ENCODE measurements around the gene NAT8L.

The NAT8L gene

DNA sequence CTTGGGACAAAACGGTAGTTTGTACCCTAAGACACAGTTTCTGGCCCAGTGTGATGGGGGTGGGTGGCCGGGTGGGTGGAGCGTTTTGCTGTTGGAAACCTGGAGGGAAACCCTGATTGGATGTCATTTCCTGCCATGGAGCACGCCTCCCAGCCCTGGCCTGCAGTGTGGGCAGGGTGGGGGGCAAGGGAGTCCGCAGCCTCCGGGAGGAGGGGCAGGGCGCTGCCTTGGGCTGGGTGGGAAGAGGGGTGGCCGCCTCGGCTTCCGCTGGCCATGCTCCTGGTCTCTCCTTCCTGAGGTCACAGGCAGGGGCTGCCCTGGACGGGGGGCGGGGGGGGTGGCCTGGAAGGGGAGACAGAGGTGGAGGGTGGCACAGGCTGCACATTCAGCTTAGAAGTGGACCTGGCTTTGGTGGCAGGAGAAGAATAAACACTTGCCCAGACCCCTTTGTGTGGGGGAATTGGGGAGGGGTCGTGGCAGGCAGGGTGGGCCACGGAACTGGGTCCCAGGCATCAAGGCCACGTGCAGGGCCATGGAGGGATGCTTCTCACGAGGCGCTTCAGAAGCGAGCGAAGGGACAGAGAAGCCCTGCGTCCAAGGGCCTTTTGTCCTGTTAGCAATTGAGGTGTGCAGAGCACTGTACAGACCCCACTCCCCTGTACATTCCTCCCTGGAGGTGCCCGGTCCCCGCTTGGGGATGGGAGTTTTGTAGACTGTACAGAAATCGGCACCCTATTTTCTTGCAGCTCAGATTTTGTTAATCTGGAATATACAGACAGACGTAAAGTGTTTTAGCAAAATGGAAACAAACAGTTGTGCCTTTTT is 6.2 kb downstream of the NAT8L start:
- no peak for DNase-seq

DNA sequence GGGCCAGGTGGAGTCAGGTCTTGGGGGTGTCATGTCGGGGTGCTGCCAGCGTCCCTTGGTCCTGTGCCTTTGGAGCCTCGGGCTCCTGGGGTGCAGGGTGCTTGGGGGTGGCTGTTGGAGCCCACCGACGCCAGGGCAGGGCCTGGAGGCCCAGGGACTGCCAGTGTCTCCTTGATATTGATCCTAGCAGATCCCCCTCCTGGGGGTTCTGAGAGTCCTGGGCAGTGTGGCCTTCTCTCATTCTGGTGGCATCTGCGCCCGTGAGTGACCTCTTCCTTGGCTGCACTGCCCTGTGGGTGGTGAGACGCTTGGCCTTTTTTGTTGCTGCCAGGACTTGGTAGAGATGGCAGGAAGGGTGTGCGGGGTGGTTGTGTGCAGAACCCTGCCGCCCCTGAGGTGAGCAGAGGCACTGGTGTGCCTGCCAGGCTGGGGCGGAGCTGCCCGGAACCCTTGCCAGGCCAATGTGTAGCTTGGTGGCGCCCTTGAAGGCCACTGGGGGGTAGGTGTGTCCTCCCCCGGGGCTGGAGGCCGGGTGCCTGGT is 7.0 kb downstream of the NAT8L start:
- no peak for DNase-seq

DNA sequence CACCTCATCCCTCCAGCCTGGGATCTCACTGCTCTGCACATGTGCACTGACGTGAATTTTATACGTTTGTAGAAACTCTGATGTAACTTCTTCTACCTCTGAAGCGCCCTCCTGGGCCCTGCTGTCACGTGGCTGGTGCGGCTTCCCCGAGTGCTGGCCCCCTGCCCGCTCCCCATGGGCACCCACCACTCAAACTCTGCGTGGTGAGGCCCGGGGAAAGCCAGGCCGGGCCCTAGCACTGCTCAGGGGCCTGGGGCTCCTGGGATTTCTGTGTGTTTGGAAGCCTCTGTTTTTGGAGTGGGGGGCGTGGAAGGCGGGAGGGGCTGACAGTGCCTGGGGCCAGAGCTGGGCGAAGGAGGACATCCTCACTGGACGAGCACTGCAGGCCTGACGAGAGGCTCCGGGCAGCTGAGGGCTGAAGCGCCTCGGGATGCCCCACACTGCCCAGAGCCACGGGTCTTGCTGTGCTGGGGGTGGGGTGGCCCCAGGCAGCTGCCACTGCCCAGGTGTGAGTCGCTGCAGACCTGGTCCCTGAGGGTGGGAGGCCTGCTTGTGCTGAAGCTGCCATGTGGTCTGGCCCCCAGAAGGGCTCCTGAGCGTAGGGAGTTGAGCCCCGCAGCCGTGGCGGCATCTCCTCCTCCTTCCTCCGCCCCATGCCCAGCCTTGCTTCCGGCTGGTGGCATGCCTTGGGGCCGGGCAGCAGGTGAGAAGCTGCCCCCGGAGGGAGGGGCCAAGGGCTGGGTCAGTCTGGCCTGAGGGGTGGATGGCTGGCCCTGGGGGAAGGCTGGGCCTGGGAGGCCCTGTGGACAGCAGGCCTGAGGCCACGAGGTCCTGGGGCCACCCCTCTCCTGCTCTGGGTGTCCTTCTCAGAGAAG is 7.7 kb downstream of the NAT8L start:
- DNase-seq, result no peak

DNA sequence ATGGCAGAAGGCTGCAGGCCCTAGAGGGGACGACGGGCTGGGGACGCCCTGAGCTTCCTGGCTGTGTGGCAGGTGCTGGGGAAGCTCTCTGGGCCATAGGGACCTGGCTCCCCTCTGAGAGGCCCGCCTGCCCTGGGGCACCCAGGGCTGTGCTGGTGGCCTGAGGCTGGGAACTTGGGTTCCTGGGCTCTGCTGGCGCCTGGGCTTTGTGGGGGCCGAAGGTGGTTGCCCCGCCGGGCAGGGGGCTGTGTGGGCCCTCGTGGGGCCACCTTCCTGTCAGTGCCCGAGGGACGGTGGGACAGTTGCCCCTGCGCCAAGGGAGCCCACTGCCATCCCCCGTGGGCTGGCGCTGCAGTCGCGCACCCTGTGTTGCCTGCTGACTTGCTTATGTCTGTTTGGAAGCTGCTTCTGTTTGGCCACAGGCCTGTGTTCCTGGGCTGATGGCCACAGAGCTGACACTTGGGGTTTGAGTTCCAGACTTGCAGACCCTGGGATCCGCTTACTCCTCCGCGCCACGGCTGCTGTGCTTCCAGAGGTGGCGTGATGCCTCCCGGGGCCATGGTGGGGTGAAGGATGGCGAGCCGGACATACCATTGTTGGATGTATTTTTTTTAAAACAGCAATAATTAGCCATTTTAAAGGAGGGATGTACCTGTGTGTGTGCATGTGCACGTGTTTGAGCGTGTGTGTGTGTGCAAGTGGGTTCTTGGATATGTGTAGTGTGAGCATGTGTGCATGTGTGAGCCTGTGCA is 8.5 kb downstream of the NAT8L start:
- no peak for DNase-seq

DNA sequence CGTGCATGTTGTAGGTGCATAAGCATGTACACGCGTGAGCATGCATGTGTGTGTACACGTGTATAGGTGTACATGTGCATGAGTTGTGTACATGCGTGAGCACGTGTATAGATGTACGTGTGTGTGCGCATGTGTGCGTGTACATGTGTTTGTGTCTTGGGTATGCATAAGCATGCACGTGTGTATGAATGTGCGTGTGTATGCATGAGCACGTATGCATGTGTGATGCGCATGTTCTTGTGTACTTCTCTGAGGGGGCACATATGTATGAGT is 9.0 kb downstream of the NAT8L start:
- DNase-seq, result no peak

DNA sequence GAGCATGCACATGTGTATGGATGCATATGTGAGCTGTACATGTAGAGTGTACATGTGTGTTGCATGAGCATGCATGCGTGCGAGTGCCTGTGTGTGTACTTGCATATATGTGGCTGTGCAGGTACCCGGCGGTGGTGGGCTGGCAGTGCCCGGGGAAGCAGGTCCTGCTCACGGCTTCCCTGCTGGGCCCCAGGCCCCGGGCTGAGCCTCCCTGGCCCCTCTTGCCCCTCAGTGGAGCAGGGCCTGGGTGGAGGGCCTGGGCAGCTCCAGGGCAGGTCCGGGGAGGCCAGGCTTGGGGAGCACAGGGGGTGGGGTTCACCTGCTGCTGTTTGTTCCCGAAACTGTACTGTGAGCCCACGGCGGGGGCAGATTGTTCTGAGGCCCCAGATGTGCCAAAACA is 9.4 kb downstream of the NAT8L start:
- DNase-seq, result no peak

DNA sequence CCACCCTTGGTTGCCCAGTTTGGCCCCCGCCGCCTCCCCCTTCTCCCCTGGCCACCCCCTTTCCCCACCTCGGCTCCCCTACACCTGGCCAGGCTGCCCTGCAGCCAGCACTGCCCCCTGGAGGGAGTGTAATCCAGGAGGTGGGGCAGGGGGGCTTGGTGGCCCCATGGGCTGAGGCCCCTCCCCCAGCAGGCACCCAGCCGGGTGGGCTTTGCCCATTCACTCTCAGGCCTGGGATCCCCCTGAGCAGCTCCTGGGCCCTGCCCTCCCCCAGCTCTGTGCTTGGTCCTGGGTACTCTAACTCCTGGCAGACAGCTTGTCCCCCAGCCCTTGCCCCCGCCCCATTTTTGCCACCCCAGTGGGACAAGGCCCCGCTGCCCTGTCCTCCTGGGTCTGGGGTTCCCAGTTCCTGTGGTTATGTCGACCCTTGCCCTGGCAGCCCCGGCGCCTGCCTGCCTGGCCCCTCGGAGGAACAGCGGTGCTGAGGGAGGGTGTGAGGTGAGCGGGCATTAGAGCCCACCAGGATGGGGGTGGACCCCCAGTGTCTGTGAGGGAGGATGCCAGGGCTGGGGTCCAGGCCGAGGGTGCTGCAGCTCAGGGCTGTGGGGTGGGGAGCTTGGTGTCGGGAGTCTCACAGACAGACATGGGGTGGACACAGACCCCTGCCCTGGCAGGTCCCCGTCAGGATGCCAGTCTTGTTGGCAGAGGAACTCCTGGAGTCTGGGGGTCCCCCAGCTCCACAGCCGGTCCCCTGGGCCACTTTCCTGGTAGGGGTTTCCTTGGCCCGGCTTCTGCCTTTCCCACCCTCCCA is 10.2 kb downstream of the NAT8L start:
- no peak for DNase-seq

DNA sequence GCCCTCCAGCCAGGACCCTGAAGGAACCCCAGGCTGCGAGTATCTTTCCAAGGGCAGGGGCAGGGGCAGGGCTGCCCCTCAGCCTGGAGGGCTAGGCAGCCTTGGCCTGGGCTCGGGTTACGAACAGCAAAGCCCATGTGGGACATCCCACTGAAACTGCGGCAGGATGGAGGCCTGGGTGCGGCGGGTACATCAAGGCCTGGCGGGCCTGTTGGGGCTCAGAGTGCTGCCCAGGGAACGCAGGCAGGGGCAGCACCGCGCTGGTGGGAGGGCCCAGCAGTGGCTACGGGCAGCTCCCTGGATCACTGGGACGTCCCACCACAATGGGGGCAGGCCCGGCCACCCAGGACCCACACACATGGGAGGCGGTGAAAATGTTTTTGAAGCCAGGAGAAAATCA is 10.9 kb downstream of the NAT8L start:
- no peak for DNase-seq

DNA sequence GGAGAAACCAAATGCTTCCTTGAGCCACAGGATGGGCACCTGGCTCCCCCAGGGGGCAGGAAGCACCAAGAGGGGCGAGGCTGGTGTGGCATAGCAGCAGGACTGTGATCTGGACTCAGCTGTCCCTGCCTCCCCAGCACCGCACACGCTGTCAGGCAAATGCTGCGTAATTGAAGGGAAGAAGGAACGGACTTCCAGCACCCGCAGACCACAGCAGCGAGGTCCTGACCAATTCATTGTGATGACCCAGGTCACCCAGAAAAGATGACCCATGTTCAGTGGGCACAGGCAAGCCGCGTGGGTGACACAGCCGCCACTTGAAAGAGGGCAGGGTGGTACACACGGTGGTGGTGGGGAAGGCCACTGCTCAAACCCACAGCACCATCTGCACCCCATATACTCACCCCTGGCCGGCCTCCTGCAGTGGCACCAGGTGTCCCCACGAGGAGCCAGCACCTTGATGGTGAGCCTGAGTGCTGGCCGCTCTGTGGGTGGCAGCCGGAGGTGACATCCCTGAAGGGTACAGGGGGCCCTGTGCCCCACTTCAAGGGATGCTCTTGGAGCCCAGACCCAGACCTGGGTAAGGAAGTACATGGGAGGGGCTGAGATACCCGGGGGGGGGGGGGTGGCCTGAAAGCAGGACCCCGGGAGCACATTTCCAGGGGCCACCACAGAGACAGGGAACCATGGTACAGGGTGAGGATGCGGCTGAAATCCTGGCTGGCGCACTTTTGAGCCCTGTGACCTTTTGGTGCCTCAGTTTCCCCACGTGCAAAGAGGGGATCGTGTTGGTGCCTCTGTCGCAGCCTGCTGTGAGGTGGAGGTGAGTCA is 11.5 kb downstream of the NAT8L start:
- no peak for DNase-seq

DNA sequence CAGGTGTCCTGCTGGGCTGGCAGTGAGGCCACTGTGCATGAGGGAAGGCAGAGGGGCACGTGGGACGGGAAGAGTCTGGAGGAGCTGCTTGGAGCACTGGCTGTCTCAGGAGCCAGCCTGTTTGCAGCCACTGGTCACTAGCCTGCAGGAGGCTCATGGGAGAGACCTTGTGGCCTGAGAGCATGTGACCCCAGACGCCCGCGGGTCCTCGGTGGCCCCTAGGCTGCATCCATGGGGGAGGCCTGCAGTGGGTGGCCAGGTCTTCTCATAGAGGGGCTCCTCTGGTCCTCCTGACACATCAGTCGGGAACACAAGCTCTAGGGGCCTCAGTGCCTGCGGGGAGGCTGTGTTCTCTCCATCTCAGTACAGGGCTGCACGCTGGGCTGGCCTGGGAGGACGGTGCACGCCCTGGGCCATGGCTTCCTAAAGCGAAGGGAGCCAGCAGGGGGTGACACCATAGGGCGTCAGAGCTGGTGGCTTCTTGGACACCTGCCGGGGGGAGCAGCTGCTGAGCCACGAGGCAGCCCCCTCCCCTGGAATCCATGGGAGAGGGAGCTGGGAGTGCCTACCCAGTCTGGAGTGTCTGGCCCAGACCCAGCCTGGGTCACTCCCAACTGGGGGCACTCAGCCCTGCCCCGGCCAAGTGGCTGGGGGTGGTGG is 12.3 kb downstream of the NAT8L start:
- no peak for DNase-seq

DNA sequence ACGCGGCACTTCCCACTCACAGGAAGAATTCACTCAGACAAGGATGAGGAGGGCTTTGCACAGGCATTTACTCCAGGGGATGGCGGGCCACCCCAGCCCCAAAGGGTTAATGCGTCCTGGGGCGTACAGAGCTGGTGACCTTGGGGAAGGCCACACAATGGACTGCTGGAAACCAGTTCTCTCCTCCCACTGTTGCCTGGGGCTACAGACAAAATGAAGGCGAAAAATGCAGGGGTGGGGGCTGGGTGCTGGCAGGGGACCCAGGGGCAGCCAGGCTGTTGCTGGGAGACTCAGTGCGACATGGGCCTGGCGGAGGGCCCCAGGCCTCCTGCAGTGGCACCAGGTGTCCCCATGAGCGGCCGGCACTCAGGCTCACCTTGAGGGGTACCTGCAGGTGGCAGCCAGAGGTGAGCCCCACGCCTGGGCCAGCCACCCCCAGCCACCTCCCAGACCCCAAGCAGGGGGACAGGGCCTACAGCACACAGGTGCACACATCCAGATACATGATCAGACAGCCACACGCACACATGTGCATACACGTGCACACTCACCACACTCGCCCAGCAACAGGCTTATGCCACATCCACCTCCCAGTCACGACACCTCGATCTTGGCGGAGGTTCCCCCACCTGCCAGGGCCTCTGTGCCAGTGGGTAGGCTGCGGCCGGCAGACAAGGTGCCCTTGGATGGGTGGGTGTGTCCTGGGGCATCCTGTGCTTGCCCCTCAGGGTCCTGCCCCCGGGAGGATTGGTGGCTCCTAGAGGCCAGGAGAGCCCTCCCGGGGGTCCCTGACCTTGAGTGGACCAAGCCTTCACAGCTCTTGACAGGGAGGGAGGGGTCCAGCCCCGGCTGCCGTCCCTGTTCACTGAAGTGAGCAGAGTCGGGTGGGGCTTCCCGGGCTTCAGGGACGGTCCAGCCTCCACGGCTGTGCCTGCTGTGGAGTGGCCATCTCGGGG is 13.1 kb downstream of the NAT8L start:
- DNase-seq, result no peak

DNA sequence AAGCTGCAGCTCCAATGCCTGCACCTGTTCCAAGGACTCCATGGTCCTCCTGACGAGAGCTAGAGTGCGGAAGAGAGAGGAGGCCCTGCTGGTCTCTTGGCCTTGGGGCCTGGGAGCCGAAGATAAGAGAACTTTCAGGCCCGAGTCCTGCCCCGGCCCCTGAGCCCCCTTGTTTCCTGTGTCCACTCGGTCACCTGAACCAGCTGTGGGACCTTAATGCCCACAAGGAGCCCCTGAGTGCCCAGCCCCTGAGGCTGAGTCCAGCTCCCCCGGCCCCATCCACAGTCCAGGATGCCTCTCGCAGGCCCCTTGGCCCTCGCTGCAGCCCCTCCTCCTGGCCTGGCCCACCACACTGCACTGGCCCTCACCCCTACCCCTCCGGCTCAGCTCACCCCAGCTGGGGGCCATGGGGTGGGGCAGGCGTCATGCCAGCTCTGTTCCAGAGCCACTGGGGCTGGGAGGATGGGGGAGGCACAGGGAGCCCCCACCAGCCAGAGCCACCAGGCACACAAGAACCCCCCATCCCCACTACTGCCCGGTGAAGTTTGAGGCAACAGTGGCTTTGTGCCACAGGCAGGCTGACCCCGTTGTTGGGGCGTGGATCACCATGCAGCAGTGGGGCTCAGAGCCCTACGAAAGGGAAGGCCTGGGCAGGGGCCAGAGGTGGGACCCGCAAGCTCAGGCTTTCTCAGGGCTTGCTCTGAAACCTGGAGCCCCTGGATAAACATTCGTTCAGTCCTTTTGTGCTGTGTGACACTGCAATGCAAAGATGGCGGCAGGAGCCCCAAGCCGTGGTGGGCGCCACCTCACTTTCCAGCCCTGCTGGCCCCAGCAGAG is 14.1 kb downstream of the NAT8L start:
- no peak for DNase-seq

DNA sequence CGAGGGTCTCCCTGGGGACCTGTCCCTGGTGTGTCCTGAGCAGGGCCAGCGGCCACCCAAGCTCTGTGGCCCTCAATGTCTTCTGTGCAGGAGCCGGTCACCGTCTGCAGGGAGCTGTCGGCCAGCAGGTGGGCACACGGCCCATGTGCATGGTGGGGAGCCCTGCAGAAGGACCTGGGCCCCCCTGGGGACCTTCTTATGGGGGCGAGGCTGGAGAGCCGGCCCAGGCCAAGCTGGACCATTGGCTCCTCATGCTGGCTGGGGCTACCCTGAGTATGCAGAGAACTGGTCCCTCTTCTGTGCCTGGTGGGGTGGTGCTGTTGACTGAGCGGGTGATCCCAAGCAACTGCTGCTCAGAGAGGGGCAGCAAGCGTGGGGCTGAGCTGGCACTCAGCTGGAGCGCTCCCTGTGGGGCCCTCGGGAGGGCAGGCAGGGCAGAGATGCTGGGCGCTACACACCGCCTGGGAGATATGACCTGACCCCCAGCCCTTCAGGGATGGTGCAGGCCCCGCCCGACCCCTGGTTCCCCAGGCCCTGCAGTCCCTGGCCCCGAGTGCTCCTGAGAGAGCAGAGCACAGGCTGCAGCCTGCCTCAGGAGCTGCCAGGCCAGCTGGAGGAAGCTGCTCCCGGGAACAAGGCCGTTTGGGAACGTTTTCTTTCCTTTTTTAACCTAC is 14.8 kb downstream of the NAT8L start:
- DNase-seq, result no peak

DNA sequence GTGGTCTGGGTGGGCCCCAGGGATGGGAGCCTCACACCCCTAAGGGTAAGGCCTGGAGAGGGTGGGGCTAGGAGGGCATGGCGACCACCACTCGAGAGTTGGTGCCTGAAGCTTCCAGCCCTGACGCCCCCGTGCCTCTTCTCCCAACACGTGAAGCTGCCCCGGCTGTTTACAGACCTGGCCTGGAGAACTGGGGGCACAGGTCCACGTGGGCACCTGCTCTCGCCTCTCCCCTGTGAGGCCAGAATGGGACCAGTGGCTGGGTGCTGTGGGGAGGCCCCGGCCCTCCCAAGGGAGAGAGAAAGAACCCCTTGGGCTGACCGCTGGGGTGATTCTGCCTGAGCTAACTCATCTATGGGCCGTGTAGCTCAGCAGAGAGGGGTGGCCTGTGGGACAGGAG is 15.5 kb downstream of the NAT8L start:
- no peak for DNase-seq

DNA sequence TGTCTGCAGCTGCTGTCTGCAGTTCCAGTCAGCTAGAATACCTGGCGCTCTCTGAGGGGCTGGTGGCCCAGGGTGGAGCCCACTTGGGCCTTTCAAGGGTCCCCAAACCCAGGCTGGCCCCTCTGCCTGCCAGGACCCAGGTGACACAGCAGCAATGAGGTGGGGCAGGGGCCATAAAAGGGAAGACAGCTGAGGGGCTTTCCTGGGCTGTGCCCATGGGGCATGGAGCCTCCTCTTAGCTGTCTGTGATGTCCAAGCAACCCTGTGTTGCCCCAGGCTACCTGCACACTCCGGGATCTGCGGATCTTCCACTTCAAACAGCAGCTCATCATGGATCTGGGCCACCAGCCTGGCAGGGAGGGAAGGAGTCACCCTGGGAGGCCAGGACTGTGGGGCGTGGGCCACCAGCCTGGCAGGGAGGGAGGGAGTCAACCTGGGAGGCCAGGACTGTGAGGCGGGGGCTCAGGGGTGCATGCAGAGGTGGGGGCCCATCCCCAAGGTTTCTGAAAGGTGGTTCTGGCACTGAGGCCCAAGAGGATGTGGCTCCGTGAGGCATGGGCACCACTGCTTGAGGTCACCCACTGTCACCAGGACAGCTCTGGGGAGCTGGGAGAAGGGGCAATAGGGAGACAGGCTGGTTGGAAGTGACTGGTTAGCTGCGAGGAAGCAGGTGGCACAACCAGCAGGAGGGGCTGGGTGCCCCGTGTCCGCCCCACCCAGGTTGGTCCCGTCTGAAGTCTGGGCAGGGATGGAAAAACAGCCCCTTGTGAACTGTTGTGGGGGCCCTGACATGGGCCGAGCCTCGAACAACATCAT is 16.3 kb downstream of the NAT8L start:
- no peak for DNase-seq

DNA sequence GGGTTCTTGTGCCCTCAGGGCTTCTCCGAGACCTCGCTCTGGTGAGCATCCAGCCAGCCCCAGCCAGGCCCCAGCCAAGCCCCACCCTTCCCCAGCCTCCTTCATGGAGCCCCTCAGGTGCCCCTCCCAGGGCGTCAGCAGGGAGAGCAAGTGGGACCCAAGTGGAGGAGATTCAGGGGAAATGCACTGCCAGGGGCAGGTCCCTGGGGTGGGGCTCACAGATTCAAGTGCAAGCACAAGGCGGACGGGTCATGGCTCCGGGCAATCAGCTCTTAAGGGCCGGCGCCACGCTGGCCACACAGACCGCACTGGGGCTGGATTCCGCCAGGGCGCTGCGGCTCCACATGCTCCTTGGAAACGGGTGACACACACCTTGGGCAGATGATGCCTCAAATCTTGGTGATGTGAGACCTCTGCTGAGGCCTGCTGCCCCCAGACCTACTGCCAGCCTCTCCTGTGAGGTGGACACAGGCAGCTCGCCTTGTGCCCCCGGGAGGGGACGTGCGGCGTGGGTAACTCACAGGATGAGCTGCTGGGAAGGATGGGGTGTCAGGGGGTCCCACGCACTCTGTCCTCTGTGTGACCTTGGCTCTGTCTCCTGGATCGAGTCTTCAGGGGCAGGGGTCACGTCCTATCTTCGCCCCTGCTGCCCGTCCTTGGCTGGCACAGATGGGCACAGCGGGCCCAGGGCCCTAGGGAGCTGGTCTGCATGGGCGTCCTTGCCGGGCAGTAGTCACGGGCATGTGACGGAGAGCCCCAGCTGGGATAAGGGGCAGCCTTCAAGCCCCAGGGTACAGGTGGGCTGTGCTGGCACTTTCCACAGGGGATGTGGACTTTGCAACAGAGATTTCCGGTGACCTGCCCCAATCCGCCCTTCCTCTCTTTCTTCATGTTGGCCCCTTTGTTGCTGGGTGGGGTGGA is 17.1 kb downstream of the NAT8L start:
- DNase-seq, result no peak

Data from T-helper 9 cell (primary cell).